GM13976 (cell line): ENCODE data around the gene TBC1D1.
A peak's percentile ranks its signal among the peaks of the same experiment; 100 is the strongest.

Experiments used
- DNase-seq: peaks from one replicate; pipeline ENCODE4 v3.0.0; 2012; ENCODE audit warnings: low spot score
- CTCF ChIP-seq: IDR thresholded peaks from 2 replicates; pipeline ENCODE4 v1.5.1; 2012; ENCODE audit warnings: borderline replicate concordance, mild to moderate bottlenecking; ENCODE audit not compliant: insufficient read depth; ENCODE audit errors: extremely low read depth, missing control alignments, control extremely low read depth
- in situ Hi-C: fragments of 300-500 bp; cut with MboI; formaldehyde crosslinking; loops from one replicate; pipeline ENCODE4 v1.12.0; 2022; ENCODE audit warnings: low sequenced_read_pairs, mixed read lengths, inconsistent platforms; ENCODE audit not compliant: unreplicated experiment

The TBC1D1 gene

GRCh38 chr4:38062088-38062775 is 171.3 kb downstream of the TBC1D1 start:
- DNase-seq: peak; percentile 73
- peak; percentile 65 for TF ChIP-seq CTCF
- in situ Hi-C loops: loop anchor here (10.0 kb wide), 2 partner anchors 113 to 673 kb away; no protein-coding TSS in a partner anchor

GRCh38 chr4:38062776-38063097 is 171.9 kb downstream of the TBC1D1 start:
- DNase-seq: no peak
- in situ Hi-C loops: loop anchor here (10.0 kb wide), 2 partner anchors 112 to 672 kb away; no protein-coding TSS in a partner anchor
- no peak for TF ChIP-seq CTCF

GRCh38 chr4:38065176-38065575 is 174.3 kb downstream of the TBC1D1 start:
- in situ Hi-C loops: loop anchor here (10.0 kb wide), 2 partner anchors 110 to 670 kb away; no protein-coding TSS in a partner anchor
- no peak for TF ChIP-seq CTCF
- DNase-seq: no peak

GRCh38 chr4:38065900-38066299 is 175.0 kb downstream of the TBC1D1 start:
- DNase-seq: no peak
- in situ Hi-C loops: loop anchor here (10.0 kb wide), 2 partner anchors 109 to 669 kb away; no protein-coding TSS in a partner anchor

GRCh38 chr4:38067499-38067898 is 176.6 kb downstream of the TBC1D1 start:
- DNase-seq: peak; percentile 39
- no peak for TF ChIP-seq CTCF
- in situ Hi-C loops: loop anchor here (10.0 kb wide), 2 partner anchors 107 to 667 kb away; no protein-coding TSS in a partner anchor

More at GRCh38 chr4:38065900-38066299, 175.0 kb downstream of the TBC1D1 start:
- no peak for TF ChIP-seq CTCF

- in situ Hi-C loops: loop anchor here (10.0 kb wide), 2 partner anchors 107 to 667 kb away; no protein-coding TSS in a partner anchor
- DNase-seq: no peak
- no peak for TF ChIP-seq CTCF
Observed at GRCh38 chr4:38068107-38068506, 177.2 kb downstream of the TBC1D1 start.
